ENCODE measurements around the gene EFCAB11. TPM values are rescaled to one million over a fixed set of nuclear protein-coding genes. Genes with fewer than 3 reads are reported as not detected.

The EFCAB11 gene
- total RNA-seq, 1 donor from 2014 or later, result 7.7 TPM

DNA sequence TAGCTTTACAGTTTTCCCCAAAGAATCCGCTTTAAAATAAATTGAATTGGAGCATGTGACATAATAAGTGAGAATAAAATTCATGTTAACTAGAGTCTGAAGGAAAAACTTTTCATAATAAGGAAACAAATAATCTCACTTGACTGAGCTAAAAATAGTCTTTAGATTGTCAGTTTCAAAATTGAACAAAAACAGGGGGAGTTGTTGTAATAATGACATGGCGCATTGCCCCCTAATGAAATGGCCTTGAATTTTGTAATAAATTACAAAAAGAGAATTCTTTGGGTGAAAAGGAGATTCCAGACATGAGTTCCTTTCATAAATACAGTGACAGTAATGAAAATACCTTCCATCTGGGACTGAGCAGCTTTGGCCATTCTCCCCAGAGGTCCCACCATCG, 178.6 kb downstream of the EFCAB11 start:
- Mint-ChIP-seq H3K27me3 (ENCODE audit: low read depth) (no peaks in the 10 kb centered on the region), H3K9me3 (ENCODE audit: low read depth) (no peaks in the 10 kb centered on the region), H3K36me3 (ENCODE audit: low read depth) (no peaks in the 10 kb centered on the region), H3K27ac (ENCODE audit: unreplicated experiment) (no peak overlapping the region), H3K4me3 (ENCODE audit: unreplicated experiment) (no peak overlapping the region), H3K4me1 (ENCODE audit: low read depth) (peaks cover 26% of the 10 kb centered on the region)
- TF ChIP-seq, protein P1, sequence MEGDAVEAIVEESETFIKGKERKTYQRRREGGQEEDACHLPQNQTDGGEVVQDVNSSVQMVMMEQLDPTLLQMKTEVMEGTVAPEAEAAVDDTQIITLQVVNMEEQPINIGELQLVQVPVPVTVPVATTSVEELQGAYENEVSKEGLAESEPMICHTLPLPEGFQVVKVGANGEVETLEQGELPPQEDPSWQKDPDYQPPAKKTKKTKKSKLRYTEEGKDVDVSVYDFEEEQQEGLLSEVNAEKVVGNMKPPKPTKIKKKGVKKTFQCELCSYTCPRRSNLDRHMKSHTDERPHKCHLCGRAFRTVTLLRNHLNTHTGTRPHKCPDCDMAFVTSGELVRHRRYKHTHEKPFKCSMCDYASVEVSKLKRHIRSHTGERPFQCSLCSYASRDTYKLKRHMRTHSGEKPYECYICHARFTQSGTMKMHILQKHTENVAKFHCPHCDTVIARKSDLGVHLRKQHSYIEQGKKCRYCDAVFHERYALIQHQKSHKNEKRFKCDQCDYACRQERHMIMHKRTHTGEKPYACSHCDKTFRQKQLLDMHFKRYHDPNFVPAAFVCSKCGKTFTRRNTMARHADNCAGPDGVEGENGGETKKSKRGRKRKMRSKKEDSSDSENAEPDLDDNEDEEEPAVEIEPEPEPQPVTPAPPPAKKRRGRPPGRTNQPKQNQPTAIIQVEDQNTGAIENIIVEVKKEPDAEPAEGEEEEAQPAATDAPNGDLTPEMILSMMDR (IDR thresholded peaks at IDR 0.05), result no peak
- DNase-seq (ENCODE audit: low spot score), result no peak

DNA sequence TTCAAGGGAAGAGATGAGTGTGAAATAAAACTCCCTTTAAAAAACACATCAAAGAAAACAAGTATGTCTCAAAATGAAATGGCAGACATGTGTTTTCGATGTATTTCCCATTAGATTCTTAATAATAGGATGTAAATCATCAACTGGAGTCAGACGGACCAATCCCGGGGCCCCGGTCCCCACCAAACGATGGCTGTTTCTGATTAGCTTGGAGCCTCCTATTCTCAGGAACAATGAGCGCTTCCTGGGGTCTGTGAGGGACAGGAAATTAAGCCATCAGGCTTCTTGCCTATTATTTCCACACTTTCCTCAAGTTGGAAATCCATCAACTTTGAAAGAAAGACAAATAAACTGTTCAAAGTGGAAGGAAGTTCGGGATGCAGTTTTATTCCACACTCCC, 179.4 kb downstream of the EFCAB11 start:
- Mint-ChIP-seq H3K27me3 (ENCODE audit: low read depth) (no peaks in the 10 kb centered on the region), H3K36me3 (ENCODE audit: low read depth) (no peaks in the 10 kb centered on the region), H3K4me1 (ENCODE audit: low read depth) (peaks cover 34% of the 10 kb centered on the region), H3K9me3 (ENCODE audit: low read depth) (no peaks in the 10 kb centered on the region), H3K4me3 (ENCODE audit: unreplicated experiment) (no peak overlapping the region), H3K27ac (ENCODE audit: unreplicated experiment) (no peak overlapping the region)
- no peak for DNase-seq (ENCODE audit: low spot score)
- TF ChIP-seq, protein P1 (IDR thresholded peaks at IDR 0.05), result no peak

- Mint-ChIP-seq H3K9me3 (ENCODE audit: low read depth) (no peaks in the 10 kb centered on the region), H3K36me3 (ENCODE audit: low read depth) (no peaks in the 10 kb centered on the region), H3K27ac (ENCODE audit: unreplicated experiment) (peak overlapping the region; percentile 49), H3K4me1 (ENCODE audit: low read depth) (peaks cover 37% of the 10 kb centered on the region), H3K4me3 (ENCODE audit: unreplicated experiment) (no peak overlapping the region), H3K27me3 (ENCODE audit: low read depth) (no peaks in the 10 kb centered on the region)
- TF ChIP-seq, protein P1 (IDR thresholded peaks at IDR 0.05), result no peak
- no peak for DNase-seq (ENCODE audit: low spot score)
These were observed 180.8 kb downstream of the EFCAB11 start for GRCh38 chr14:89773644-89774316.

GRCh38 chr14:89773151-89773550, 181.4 kb downstream of the EFCAB11 start:
- no peak for DNase-seq (ENCODE audit: low spot score)
- Mint-ChIP-seq H3K27me3 (ENCODE audit: low read depth) (no peaks in the 10 kb centered on the region), H3K4me1 (ENCODE audit: low read depth) (peaks cover 37% of the 10 kb centered on the region), H3K4me3 (ENCODE audit: unreplicated experiment) (no peak overlapping the region), H3K36me3 (ENCODE audit: low read depth) (no peaks in the 10 kb centered on the region), H3K9me3 (ENCODE audit: low read depth) (no peaks in the 10 kb centered on the region), H3K27ac (ENCODE audit: unreplicated experiment) (no peak overlapping the region)
- TF ChIP-seq, protein P1 (IDR thresholded peaks at IDR 0.05), result no peak

- TF ChIP-seq, protein P1 (IDR thresholded peaks at IDR 0.05), result no peak
- Mint-ChIP-seq H3K27me3 (ENCODE audit: low read depth) (no peaks in the 10 kb centered on the region), H3K4me1 (ENCODE audit: low read depth) (peaks cover 41% of the 10 kb centered on the region), H3K36me3 (ENCODE audit: low read depth) (no peaks in the 10 kb centered on the region), H3K4me3 (ENCODE audit: unreplicated experiment) (no peak overlapping the region), H3K9me3 (ENCODE audit: low read depth) (no peaks in the 10 kb centered on the region), H3K27ac (ENCODE audit: unreplicated experiment) (peak overlapping the region; percentile 55)
- no peak for DNase-seq (ENCODE audit: low spot score)
These were observed 183.3 kb downstream of the EFCAB11 start for GRCh38 chr14:89771251-89771650.

All from chondrocyte (in vitro differentiated cells).